HG03175 (cell line): ENCODE data around the gene TMEM263.

Experiments
- ATAC-seq: cut with Tn5 transposase; IDR thresholded peaks from one replicate; pipeline ENCODE4 v1.9.1; 2021; ENCODE audit warnings: mild to moderate bottlenecking, moderate library complexity; ENCODE audit not compliant: unreplicated experiment

The TMEM263 gene

DNA sequence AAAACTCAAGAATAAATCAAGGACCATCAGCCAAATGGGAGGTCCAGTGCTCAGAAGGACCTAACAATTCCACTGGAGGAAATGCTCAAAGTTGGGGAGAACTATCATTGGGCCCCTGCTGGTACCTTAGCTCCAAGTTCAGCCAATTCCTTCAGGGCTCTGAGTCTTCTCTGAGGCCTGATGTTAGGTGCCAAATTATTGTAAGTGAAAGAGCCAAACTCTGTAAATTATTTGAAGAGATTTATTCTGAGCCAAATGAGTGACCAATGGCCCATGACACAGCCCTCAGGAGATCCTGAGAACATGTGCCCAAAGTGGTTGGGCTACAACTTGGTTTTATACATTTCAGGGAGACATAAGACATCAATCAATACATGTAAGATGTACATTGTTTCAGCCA lies 8.2 kb upstream of the TMEM263 start:
- no peak for ATAC-seq

DNA sequence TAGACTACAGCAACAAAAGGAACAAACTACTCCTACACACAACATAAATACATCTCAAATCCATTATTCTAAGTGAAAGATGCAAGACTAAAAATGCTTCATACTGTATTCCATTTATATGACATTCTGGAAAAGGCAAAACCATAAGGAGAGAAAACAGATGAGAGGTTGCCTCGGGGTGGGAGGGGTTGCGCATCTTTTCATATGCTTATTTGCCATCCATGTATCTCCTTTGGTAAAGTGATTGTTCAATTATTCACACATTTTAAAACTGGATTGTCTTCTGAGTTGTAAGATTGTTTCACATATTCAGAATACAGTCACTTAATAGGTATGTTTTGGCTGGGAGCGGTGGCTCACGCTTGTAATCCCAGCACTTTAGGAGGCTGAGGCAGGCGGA lies 5.1 kb upstream of the TMEM263 start:
- ATAC-seq: no peak

DNA sequence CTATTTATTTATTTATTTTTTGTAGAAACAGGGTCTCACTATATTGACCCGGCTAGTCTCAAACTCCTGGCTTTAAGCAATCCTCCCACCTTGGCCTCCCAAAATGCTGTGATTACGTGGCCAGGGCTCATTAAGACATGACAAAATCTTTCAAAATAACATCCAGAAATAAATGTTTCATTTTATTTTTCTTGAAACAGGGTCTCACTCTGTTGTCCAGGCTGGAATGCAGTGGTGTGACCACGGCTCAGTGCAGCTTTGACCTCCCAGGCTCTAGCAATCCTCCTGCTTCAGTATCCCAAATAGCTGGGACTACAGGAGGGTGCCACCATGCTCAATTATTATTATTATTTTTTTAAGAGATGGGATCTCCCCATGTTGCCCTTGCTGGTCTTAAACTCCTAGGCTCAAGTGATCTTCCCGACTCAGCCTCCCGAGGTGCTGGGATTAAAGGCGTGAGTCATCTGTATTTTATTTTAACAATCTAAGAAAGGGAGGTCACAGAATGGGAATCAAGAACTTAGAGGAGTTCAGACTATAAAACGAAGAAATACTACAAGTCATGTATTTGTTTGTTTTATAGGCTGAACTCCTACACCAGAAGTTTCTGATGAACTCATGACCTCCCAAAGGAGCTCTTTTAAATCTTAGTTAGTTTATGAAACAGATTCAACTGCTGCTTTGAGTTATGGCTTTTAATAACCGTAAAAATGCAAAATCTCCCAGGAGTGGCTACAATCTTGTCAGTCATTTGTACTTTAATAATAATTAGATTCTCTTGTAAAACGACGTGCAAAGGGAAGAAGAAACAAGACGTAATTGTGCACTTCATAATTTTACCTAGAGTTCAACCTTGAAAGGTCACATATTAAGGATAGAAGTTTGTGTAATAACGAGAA lies 2.1 kb upstream of the TMEM263 start:
- no peak for ATAC-seq

DNA sequence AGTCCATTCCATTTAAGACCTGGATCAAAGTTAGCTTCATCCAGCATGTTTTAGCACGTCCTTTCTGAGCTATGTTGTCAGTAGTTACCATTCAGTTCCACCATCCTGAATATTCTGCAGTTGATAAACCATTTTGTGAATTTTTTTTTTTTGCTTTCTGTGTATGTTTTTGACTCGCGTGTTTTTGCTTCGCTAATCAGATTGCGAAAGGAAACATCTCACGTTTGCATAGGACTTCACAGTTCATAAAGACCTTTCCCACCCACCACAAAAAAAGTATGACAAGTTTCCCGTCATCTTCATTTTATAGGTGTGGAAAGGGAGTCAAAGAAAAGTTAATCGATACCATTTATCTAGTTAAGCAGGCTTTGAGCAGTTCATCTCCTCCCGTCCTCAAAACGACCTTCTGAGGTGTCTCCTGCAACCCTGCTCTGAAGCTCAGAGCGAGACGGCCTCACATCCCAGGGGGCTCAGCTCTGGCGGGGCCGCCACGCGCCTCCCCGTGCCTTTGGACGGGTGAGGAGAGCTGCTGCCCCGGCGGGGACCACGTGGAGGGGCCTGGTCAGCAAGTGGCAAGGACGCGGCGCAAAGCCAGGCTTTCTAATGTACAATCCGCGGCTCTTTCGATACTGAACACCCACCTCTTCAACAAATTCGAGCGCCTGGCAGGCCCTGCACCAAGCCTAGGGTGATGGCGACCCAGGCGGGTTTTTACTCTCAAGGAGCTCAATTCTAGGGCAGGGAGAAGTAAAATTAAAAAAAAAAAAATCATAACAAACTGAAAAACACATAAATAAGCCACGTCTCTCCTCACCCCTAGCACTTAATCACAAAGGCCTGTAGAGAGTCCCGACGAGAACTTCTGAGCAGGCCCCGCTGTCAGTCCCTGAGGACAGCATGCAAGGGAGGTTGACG lies 988 bp upstream of the TMEM263 start:
- ATAC-seq: peak; percentile 7

DNA sequence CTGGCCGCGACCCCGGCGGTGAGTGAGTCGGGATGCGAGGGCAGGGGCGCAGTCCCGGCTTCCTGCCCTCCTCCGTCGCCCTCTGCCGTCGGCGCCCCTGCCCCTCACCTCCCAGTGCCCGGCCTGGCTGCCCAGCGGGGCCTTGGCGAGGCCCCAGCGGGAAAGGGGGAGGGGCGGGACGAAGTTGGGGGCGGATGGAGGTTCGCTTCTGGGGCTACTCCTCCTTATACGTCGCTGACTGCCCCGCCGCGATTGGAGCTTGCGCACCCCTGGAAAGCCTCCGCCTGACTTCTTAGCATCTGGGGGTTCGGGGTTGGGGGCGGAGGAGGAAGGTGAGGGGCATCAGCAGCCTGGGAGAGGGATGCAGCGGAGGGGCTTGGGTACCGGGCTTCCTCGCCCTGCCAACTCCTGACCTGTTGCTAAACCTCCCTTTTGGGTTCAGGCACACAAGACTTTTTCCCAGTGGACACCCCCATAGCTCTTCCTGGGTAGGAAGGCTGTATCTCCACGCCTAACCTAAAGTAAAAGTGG lies 406 bp downstream of the TMEM263 start:
- ATAC-seq: peak; percentile 36

DNA sequence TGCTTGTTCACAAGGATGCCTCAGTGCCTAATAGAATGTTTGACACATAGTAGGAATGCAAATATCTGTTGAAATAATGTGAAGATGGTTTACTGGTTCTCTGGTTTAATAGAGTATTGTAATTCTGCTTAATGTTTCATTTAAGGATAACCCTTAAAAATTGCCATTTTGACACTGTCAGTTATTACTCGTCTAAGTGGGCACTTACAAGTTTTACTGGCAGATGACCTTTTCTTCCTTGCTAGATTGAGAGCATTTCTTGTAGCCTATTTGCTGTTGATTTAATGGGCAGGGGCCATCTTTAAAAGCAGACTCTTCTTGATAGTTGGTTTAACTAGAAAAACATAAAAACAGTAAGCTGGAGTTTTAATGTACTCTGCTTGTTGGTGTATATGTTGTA lies 1.9 kb downstream of the TMEM263 start:
- ATAC-seq: no peak

DNA sequence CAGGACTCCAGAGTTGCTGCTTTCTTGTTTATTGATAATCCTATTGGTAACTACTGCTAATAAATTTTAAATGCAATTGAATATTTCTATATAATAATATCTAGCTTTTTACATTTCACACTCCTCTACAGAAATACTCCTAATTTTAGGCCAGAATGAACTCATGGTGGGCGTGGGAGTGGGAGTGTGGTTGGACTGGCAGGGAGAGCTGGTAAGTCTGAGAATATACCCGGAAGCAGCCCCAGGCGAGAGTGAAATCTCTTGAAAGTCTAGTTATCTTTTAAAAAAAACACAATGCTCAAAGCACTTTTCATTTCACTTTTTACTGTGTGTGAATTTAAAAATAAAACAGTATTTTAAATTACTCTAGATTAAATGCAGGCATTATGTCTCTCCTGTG lies 4.7 kb downstream of the TMEM263 start:
- no peak for ATAC-seq

DNA sequence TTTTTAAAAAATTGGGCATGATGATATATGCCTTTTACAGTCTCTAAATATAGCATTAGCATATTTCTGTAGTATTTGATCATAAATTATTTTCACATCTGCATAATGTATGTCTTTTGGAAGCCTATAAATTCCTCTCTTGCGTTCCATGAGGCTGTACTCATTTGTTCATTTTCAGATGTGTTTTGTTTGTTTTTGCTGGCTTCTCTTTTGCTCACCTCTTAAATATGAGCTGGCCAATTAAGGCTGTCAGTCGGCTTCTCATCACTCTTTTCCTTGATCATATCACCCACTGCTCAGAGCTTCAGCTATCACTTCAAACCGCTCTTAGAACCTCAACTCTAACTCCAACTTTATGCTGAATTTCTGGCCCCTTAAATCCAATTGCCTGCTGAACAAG lies 6.6 kb downstream of the TMEM263 start:
- ATAC-seq: no peak

DNA sequence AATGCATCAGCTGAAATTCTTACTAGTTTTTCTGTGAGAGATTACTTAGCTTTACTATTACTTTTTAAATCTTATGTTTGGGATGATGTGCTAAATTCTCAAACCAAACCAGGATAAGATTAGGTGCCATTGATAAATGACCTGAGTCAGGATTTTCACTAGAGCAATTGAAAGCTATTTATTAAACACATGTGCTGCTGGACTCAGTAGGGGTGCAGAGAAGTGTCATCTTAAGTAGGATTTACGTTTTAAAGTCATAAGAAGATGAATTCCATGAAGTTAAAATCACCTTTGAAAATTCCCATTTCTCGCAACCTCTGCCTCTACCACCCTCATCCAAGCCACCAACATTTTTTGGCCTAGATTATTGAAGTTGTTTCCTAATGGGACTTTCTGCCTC lies 8.8 kb downstream of the TMEM263 start:
- ATAC-seq: no peak

DNA sequence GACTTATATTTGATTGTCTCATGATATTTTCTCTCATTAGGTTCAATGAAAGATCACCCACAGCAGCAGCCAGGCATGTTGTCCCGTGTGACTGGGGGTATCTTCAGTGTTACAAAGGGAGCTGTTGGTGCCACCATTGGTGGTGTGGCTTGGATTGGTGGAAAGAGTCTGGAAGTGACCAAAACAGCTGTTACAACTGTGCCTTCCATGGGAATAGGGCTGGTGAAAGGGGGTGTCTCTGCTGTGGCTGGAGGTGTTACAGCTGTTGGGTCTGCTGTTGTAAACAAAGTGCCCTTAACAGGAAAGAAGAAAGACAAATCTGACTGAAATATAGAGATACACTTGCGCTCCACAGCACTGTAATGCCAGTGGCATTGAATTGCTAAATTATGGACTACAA lies 15.4 kb downstream of the TMEM263 start:
- no peak for ATAC-seq

DNA sequence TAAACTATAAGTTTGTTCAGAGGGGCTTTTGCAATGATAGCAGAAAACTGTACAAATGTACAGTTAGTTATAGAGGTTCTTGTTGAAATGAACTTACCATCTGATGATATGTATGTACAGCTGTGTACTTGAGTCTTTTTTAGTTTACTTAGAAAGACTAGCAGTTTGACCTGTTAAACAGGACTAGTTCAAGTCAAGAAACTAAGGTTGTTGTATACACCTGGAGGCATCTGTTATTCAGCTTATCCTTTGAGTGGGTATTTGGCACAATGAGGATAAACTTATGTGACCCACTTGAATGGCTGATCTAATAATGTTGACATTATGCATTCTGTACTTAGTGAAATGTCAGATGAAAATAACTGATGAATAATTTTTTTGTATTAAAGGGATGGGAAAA lies 17.8 kb downstream of the TMEM263 start:
- ATAC-seq: no peak

DNA sequence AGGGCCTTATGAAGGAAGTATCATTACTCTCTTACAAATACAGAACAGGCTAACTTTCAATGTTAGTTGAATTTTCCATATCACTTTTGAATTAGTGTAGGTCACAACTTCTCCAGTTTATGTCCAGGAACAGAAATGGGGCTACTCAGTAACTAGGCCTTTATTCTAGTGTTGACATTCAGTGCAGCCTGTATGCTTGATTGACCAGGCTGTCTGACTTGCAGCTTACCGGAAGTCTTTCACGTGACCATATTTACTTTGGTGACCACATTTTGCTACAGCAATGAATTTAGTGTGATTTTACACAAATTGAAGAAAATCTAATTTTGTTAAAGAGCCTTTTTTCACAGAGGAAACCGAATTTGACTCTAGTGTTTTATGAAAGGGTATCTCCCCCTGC lies 18.8 kb downstream of the TMEM263 start:
- ATAC-seq: peak; percentile 94

DNA sequence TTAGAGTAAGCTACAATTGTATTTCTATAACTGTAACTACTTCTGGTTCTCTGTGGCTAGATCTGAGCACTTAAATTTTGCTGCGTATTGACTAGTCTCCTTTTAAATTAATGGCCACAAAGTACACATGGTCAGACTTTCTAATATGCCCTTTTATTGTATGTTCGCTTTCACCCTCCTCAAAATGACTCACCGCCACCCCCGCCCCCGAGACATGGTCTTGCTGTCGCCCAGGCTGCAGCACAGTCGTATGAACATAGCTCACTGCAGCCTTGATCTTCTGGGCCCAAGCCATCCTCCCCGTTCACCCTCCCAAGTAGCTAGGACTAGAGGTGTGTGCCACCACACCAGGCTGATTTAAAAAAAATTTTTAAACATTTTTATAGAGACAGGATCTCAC lies 19.4 kb downstream of the TMEM263 start:
- ATAC-seq: no peak

DNA sequence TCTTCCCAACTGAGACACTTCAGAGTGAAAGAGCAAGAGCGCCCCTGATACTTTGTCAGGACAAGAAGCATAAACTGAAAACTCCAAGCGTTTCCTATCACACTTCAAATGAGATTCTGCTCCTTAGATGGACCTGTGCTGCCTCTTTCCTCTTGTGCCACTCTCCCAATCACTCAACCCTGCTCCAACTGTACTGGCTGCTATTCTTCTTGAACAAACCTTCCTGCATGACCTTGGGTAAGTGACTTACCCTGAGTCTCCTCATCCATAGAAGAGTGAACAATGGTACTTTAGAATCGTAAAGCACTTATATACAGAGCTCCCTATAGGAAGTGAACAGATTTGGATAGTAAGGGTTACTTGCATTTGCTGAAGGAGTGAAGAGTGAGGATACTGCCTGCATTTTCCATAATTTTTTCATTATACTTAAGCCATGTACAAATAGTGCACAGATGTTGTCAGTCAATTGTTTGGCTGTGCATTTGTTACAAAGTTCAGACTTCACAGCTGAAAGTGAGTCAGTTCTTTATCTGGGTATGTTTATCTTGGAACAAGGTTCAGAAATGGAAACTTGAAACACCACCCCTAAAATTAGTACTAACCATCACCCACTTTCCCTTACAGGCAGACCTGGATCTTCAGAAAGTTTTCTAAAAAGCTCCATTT lies 20.4 kb downstream of the TMEM263 start:
- no peak for ATAC-seq

DNA sequence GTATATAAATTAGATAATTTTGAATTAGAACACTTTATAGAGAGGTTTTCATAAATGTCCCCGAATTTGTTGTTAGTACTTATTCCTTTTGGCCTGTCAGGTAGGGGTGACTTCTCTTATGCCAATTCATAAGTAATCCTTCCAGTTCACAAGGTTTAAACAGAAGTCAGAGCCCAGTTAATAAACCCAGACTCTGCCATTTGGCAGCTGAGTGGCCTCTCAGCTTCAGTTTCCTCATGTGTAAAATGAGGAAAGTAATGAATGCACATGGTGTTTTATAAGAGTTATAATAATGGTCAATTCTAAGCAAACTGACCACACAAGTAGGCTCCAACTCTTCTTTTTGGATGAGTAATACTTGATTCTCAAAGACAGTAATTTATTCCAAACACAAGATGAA lies 21.0 kb downstream of the TMEM263 start:
- ATAC-seq: no peak

DNA sequence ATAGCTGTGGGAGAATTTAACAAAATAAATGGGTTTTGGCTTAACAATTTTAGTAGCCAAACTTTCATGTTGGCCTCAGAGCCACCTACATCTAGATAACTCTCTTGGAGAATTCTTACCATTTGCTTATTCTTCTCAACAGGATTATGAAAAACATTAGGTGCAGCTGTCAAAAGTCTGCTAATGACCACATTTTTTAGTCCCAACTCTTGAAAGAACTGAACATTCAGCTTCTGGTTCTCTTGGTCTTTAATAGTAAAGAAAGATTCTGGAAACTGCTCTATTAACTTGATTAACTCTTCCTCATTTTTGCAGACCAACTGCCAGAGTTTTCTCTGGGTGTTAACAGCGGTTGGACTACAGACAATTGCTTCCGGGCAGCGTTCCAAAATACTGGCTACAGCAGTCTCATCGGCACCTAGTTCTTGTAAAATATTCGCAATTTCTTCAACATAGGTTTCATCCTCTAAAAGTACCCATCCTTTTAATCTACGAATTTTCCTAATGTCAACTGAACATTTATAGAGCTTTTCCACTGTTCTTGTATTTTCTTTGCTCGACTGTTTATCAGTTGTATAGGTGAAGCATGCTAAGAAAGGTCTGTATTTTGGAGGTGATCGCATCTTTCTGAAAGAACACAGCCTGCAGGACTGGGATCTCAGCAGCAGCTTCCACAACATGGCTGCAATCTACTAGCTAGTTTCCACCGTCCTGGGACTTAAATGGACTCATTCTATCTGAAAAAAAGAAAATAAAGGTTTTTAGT lies 22.5 kb downstream of the TMEM263 start:
- ATAC-seq: no peak

DNA sequence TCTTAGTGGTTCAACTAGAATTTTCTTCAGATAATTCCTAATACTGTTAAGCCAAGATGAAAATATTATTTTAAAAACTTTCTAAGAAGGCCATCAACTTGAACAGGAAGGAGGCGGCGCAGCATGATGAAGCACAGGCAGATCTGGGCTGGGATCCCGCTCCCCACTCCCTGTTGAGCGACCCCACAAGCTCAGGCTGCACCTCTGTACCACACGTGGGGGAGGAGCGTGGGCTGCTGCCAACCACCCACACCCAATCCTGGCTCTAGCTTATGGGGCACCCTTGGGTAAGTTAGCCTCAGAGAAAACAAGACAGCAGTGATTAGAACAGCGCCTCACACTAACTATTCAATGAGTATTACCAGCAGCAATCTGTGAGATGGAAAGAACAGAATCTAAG lies 25.2 kb downstream of the TMEM263 start:
- no peak for ATAC-seq

DNA sequence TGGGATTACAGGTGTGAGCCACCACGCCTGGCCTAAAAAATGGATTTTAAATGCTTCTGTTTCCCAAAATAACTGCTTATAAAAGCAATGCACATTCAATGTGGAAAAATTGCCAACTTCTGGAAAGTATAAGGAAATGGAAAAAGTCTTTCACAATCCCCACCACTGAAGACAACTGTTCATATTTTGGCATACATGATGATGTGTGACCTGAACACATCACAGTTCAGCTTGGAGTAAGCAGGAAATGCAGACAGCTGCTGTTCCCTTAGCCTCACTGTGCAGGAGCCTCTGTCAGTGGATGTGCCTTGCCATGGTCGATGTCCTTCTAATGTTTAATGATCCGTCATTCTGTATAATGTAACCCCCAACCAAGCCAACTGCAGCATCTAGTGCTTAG lies 26.1 kb downstream of the TMEM263 start:
- no peak for ATAC-seq

DNA sequence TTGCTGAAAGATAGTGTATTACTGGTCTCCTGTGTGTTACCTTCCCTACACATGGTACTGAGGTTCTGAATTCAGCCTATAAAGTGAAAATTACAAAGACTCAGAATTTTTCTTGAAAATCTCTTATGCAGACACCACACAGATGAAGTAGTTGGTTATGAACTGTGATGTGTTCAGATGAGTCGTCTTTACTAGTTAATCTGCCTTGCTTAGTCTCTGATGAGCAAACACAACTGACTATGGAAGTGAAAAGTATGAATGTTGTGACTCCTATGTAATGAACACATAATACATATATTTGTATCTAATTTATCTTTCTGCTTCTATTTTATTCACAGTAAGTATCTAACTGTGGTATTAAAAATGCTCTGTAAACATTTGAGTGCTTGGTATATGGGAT lies 26.5 kb downstream of the TMEM263 start:
- no peak for ATAC-seq

DNA sequence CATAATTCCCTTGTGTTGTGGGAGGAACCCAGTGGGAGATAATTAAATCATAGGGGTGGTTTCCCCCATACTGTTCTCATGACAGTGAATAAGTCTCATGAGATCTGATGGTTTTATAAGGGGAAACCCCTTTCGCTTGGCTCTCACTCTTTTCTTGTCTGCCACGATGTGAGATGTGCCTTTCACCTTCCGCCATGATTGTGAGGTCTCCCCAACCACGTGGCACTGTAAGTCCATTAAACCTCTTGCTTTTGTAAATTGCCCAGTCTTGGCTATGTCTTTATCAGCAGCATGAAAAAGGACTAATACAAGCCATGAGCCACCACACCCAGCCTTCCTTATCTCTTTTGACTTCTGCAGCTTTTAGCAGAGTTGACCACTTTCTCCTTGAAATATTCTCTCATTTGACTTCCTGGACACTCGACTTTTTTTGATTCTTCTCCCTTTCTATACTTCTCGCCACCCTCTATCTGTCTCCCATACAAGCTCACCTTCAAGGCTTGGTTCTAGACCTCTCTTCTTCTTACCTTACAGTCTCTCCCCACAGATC lies 29.0 kb downstream of the TMEM263 start:
- ATAC-seq: no peak
